Stomach (tissue), 4 donors: Measurements from ENCODE around the gene ERC2.

Source experiments
- POLR2A ChIP-seq, 4 donors: fragments of 450-650 bp; IDR thresholded peaks; one replicate each; pipeline ENCODE4 v1.6.1; 2016; ENCODE audit warnings: antibody characterized with exemption in 4 of 4, control low read depth in 2 of 4, mild to moderate bottlenecking in 1 of 4, moderate library complexity in 1 of 4
- POLR2AphosphoS5 ChIP-seq, 3 donors: sonication (generic); formaldehyde crosslinking; IDR thresholded peaks; one replicate each; pipeline ENCODE4 v1.6.1; 2016; ENCODE audit warnings: antibody characterized with exemption in 3 of 3
- TF ChIP-seq, protein P1 (sequence below), 7 experiments: fragments of 450-650 bp in 4 of 7; fragments of 200-600 bp in 3 of 7; sonication (generic) in 3 of 7; IDR thresholded peaks; one replicate each; pipeline ENCODE4 v1.5.1; 2016 to 2019; ENCODE audit warnings: antibody characterized with exemption in 7 of 7, control low read depth in 2 of 7, mild to moderate bottlenecking in 1 of 7

DNA sequence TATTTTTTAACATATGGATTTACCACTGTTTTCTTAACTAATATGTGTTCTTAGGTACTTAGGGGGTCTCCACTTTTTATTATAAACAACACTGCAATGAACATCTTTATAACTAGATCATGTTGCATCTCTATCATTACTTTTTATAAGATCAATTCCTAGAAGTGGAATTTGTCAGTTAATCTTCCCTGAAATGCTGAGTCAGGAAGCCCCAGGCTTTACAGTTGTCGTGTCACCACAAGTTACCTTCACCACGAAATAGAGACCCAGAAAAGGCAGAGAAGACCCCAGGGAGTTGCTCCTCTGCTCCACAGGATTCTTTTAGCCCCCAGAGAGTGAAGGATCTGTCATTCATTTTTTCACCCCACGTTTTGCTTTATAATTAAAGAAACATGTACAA is 34.5 kb upstream of the ERC2 start:
- TF ChIP-seq POLR2A (IDR thresholded peaks at IDR 0.05): no peak
- TF ChIP-seq, protein P1, sequence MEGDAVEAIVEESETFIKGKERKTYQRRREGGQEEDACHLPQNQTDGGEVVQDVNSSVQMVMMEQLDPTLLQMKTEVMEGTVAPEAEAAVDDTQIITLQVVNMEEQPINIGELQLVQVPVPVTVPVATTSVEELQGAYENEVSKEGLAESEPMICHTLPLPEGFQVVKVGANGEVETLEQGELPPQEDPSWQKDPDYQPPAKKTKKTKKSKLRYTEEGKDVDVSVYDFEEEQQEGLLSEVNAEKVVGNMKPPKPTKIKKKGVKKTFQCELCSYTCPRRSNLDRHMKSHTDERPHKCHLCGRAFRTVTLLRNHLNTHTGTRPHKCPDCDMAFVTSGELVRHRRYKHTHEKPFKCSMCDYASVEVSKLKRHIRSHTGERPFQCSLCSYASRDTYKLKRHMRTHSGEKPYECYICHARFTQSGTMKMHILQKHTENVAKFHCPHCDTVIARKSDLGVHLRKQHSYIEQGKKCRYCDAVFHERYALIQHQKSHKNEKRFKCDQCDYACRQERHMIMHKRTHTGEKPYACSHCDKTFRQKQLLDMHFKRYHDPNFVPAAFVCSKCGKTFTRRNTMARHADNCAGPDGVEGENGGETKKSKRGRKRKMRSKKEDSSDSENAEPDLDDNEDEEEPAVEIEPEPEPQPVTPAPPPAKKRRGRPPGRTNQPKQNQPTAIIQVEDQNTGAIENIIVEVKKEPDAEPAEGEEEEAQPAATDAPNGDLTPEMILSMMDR (IDR thresholded peaks at IDR 0.05): no peak
- TF ChIP-seq POLR2AphosphoS5 (IDR thresholded peaks at IDR 0.05): no peak
